ENCODE results near the gene S100A14. TPM values are rescaled to one million over a fixed set of nuclear protein-coding genes. Genes with fewer than 3 reads are reported as not detected.
A peak's percentile ranks its signal among the peaks of the same experiment; 100 is the strongest.

Gene S100A14
- total and polyA plus RNA-seq, 2 of the 13 experiments (the other 11 are each of a cell fraction or from before 2014, with no cell fraction given) = 1.4 to 7.7 TPM

GRCh38 chr1:153572569-153573015, 43.5 kb downstream of the S100A14 start (continued):
- TF ChIP-seq RFXAP (CRISPR knock-in tag; IDR thresholded peaks at IDR 0.05; ENCODE audit: borderline replicate concordance) (no peak), CC2D1A (CRISPR knock-in tag; IDR thresholded peaks at IDR 0.05) (no peak), MLXIP (CRISPR knock-in tag; IDR thresholded peaks at IDR 0.05; ENCODE audit: borderline replicate concordance) (no peak), ZNF10 (CRISPR knock-in tag; IDR thresholded peaks at IDR 0.05; ENCODE audit: borderline replicate concordance, low read depth) (no peak), ERF (CRISPR knock-in tag; IDR thresholded peaks at IDR 0.05) (0 out of 2 replicates have a peak, but pooled peaks have one; percentile 40), SAP130 (CRISPR knock-in tag; IDR thresholded peaks at IDR 0.05; ENCODE audit: low read depth) (peak; percentile 65), NCOA1 (CRISPR knock-in tag; IDR thresholded peaks at IDR 0.05) (no peak), GATAD1 (CRISPR knock-in tag; IDR thresholded peaks at IDR 0.05) (peak; percentile 24; the same call in 1 of the 2 replicates), ZBTB7A (CRISPR knock-in tag; IDR thresholded peaks at IDR 0.05) (no peak), CBX5 (CRISPR knock-in tag; IDR thresholded peaks at IDR 0.05; ENCODE audit: borderline replicate concordance) (0 out of 2 replicates have a peak, but pooled peaks have one; percentile 21), KAT8 (CRISPR knock-in tag; IDR thresholded peaks at IDR 0.05) (0 out of 2 replicates have a peak, but pooled peaks have one; percentile 34), PAX8 (CRISPR knock-in tag; IDR thresholded peaks at IDR 0.05; ENCODE audit: borderline replicate concordance) (no peak), HMGA1 (CRISPR knock-in tag; conservative IDR thresholded peaks at IDR 0.05) (no peak), KDM2A (CRISPR knock-in tag; IDR thresholded peaks at IDR 0.05; ENCODE audit: borderline replicate concordance, low read depth) (peak; percentile 56; the same call in 1 of the 2 replicates), THRA (CRISPR knock-in tag; IDR thresholded peaks at IDR 0.05; ENCODE audit: borderline replicate concordance) (0 out of 2 replicates have a peak, but pooled peaks have one; percentile 14), YEATS2 (CRISPR knock-in tag; IDR thresholded peaks at IDR 0.05; ENCODE audit: borderline replicate concordance) (no peak), MAFG (CRISPR knock-in tag; IDR thresholded peaks at IDR 0.05) (no peak), FOXA3 (CRISPR knock-in tag; IDR thresholded peaks at IDR 0.05) (peak; percentile 23; the same call in 1 of the 2 replicates), ATF7-NPFF (CRISPR knock-in tag; IDR thresholded peaks at IDR 0.05; ENCODE audit: low read depth) (no peak), ZNF253 (CRISPR knock-in tag; IDR thresholded peaks at IDR 0.05; ENCODE audit: borderline replicate concordance) (no peak), TAF15 (IDR thresholded peaks at IDR 0.05; ENCODE audit: low read depth, low read length, poor library complexity, severe bottlenecking) (no peak), ZKSCAN1 (IDR thresholded peaks at IDR 0.05; ENCODE audit: low read length) (no peak), ZNF564 (CRISPR knock-in tag; IDR thresholded peaks at IDR 0.05) (no peak), SALL1 (CRISPR knock-in tag; IDR thresholded peaks at IDR 0.05) (peak; percentile 45; the same call in 1 of the 2 replicates), ZSCAN9 (CRISPR knock-in tag; IDR thresholded peaks at IDR 0.05; ENCODE audit: borderline replicate concordance) (no peak), THAP11 (CRISPR knock-in tag; IDR thresholded peaks at IDR 0.05) (no peak), MYC (CRISPR knock-in tag; IDR thresholded peaks at IDR 0.05; ENCODE audit: borderline replicate concordance) (peak; percentile 23; the same call in 1 of the 2 replicates), NR2F6 (IDR thresholded peaks at IDR 0.05) (no peak), NR2F6 (CRISPR knock-in tag; IDR thresholded peaks at IDR 0.05) (peak; percentile 15; the same call in 1 of the 2 replicates)

Measured in HepG2 (cell line).